Muscle of leg (tissue), 16 donors: Measurements from ENCODE around the gene TLCD5. TPM values are rescaled to one million over a fixed set of nuclear protein-coding genes. Genes with fewer than 3 reads are reported as not detected.

Experiments
- DNase-seq: peaks from one replicate; pipeline ENCODE4 v3.0.0; 2013
- H3K27ac ChIP-seq: one replicate; pipeline ENCODE4 v1.5.1; 2013; ENCODE audit warnings: mild to moderate bottlenecking, low read length, control low read depth
- H3K27me3 ChIP-seq: one replicate; pipeline ENCODE4 v1.6.1; 2013; ENCODE audit warnings: low read length; ENCODE audit not compliant: control insufficient read depth, insufficient read depth
- H3K36me3 ChIP-seq: one replicate; pipeline ENCODE4 v1.6.1; 2013; ENCODE audit warnings: low read length; ENCODE audit not compliant: control insufficient read depth, insufficient read depth
- H3K4me1 ChIP-seq: one replicate; pipeline ENCODE4 v1.6.1; 2013; ENCODE audit warnings: low read length; ENCODE audit not compliant: control insufficient read depth, insufficient read depth
- H3K4me3 ChIP-seq: one replicate; pipeline ENCODE4 v1.5.1; 2013; ENCODE audit warnings: low read length, control low read depth
- H3K9me3 ChIP-seq: replicated peaks from 2 replicates; pipeline ENCODE4 v1.6.1; 2013; ENCODE audit warnings: low read depth, low read length; ENCODE audit not compliant: control insufficient read depth
- WGBS: methylation state at CpG from one replicate; pipeline ENCODE4 v1.1.5; 2013; ENCODE audit warnings: missing lambda C conversion rate; ENCODE audit not compliant: insufficient coverage; 5-methylcytosine and 5-hydroxymethylcytosine counted together
- long read RNA-seq, 11 donors: transcript quantifications; one replicate each; lab custom pipeline, GENCODE V29; 2026
- polyA plus RNA-seq, 8 donors: library from polyadenylated mRNA; unstranded; fragments of 120-200 nt; gene quantifications; one replicate each; pipeline versions ENCODE4 v1.2.1 to v1.2.3, GENCODE V29; 2013; ENCODE audit warnings: inconsistent platforms in 1 of 8, low replicate concordance in 1 of 8; ENCODE audit not compliant: insufficient read length in 8 of 8, insufficient read depth in 1 of 8
- total RNA-seq: library from RNA; stranded (reverse); fragments of 120-200 nt; gene quantifications from one replicate; pipeline ENCODE4 v1.2.4, GENCODE V29; 2013

Gene TLCD5
- total RNA-seq: 6.6 TPM
- polyA plus RNA-seq: 1 to 10 TPM; 6.0 to 9.1 (median 8.1) TPM
- long read RNA-seq, donor 1: 0 reads
- long read RNA-seq, donor 2, partial matches to known transcripts: 0 of 1 reads
- long read RNA-seq, donor 2, other reads (novel, unspliced or antisense): 0 of 1 reads
- long read RNA-seq, donor 3, full-length matches to known transcripts: 2 of 12 reads
- long read RNA-seq, donor 3, partial matches to known transcripts: 10 of 12 reads
- long read RNA-seq, donor 3, other reads (novel, unspliced or antisense): 0 of 12 reads
- long read RNA-seq, donor 4, full-length matches to known transcripts: 2 of 2 reads
- long read RNA-seq, donor 4, partial matches to known transcripts: 0 of 2 reads
- long read RNA-seq, donor 4, other reads (novel, unspliced or antisense): 0 of 2 reads
- long read RNA-seq, donor 5, full-length matches to known transcripts: 7 of 12 reads
- long read RNA-seq, donor 5, partial matches to known transcripts: 0 of 12 reads
- long read RNA-seq, donor 5, other reads (novel, unspliced or antisense): 5 of 12 reads
- long read RNA-seq, donor 6, full-length matches to known transcripts: 11 of 11 reads
- long read RNA-seq, donor 6, partial matches to known transcripts: 0 of 11 reads
- long read RNA-seq, donor 6, other reads (novel, unspliced or antisense): 0 of 11 reads
- long read RNA-seq, donor 7, full-length matches to known transcripts: 2 of 2 reads
- long read RNA-seq, donor 7, partial matches to known transcripts: 0 of 2 reads
- long read RNA-seq, donor 7, other reads (novel, unspliced or antisense): 0 of 2 reads
- long read RNA-seq, donor 8, full-length matches to known transcripts: 2 of 2 reads
- long read RNA-seq, donor 8, partial matches to known transcripts: 0 of 2 reads
- long read RNA-seq, donor 8, other reads (novel, unspliced or antisense): 0 of 2 reads
- long read RNA-seq, donor 9, full-length matches to known transcripts: 2 of 2 reads
- long read RNA-seq, donor 9, partial matches to known transcripts: 0 of 2 reads
- long read RNA-seq, donor 9, other reads (novel, unspliced or antisense): 0 of 2 reads
- long read RNA-seq, donor 10, full-length matches to known transcripts: 2 of 2 reads
- long read RNA-seq, donor 10, partial matches to known transcripts: 0 of 2 reads
- long read RNA-seq, donor 10, other reads (novel, unspliced or antisense): 0 of 2 reads
- long read RNA-seq, donor 11, full-length matches to known transcripts: 3 of 3 reads
- long read RNA-seq, donor 11, partial matches to known transcripts: 0 of 3 reads
- long read RNA-seq, donor 11, other reads (novel, unspliced or antisense): 0 of 3 reads

GRCh38 chr11:120324932-120325810 lies at the start of gene TLCD5:
Gene TLCD5 (plus strand): TSS chr11:120325299. CDS start chr11:120327442, 2,143 bp downstream.
- WGBS: under 1% methylated on average over 79 of the region's 84 CpGs
- Histone ChIP-seq H3K36me3 (peaks cover 6% of the 10 kb centered on the region), H3K27ac (peak within 1 kb of the TSS; percentile 86), H3K4me1 (peaks cover 15% of the 10 kb centered on the region), H3K9me3 (no peaks in the 10 kb centered on the region), H3K27me3 (no peaks in the 10 kb centered on the region), H3K4me3 (peak within 1 kb of the TSS; percentile 57)
- peak; percentile 87 for DNase-seq

DNA sequence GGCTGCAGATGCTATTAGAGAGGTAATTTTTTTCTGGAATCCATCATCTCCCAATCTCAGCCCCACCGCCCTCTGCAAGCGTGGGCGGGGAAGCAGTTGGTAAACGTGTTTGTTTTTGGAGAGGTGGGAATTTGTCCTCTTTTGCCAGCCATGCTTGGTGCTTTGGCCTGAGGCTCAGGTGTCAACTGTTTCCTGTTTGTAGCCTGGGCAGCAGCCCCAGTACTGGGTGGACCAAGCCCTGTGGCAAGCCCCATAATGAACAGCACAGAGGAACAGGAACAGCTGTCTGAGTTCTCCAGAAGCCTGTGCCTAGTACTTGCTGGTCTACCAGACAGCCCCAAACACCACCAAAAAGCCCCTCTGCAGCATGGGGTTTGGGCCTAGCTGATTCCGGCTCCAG lies 45.6 kb upstream of the TLCD5 start:
- no peaks in the 10 kb centered on the region for H3K36me3 ChIP-seq
- WGBS: no CpG with 5 or more reads among the region's 5 CpGs
- H3K4me3 ChIP-seq: no peak overlapping the region
- peaks cover 4% of the 10 kb centered on the region for H3K27me3 ChIP-seq
- no peak overlapping the region for H3K27ac ChIP-seq
- no peaks in the 10 kb centered on the region for H3K4me1 ChIP-seq
- DNase-seq: no peak
- H3K9me3 ChIP-seq: no peaks in the 10 kb centered on the region

DNA sequence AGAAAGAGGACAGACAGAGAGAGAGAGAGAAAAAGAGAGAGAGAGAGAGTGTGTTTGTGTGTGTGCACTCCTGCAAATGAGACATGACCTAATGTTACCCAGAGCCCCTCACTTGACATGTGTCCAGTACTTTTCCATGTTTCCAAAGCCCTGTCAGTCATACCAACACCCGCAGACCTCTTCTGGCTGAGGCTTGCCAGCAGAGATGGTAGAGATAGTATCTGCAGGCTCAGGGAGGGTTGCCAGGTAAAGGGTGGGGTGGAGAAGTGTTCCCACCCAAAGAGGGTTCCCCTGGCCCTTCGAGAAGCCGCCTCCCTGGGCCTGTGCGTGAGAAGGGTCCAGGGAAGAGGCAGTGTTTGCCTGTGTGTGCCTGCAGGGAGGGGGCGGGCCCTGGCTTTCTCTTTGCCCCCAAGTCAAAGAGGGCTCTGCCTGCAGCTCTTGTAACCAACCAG lies 44.5 kb upstream of the TLCD5 start:
- WGBS: 53% methylated on average over 4 of the region's 5 CpGs
- no peak overlapping the region for H3K27ac ChIP-seq

DNA sequence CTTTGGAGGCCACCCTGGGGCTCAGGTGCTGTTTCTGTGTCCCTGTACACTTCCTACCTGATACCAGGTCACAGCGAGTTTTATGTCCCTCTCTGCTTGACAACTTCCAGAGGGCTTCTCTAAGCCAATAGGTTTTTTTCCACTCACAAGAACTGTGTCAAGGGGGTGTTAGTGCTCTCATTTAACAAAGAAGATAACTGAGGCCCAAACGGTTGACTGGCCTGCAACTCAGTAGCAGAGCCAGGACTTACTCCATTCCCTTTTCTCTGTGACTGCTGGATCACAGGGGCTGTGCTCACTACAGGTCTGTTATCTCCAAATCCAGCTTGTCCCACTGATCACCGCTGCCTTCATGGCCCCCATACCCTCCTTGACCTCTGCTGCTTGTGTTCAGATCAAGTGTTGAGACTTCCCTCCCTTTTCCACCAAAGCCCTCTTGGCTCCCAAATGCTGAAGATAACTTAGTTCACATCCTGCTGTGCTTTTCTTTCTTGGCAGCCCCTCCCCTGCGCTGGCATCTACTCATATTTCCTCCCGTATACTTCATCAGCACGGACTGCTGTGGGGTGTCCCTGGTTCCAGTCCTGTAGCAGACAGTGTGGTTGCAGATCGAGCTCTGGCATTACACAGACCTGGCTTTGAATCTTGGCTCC lies 43.8 kb upstream of the TLCD5 start:
- 29% methylated on average over 5 of the region's 7 CpGs for WGBS

More for the DNA sequence above, 44.5 kb upstream of the TLCD5 start:
- peak; percentile 11 for DNase-seq
- H3K4me1 ChIP-seq: no peaks in the 10 kb centered on the region
- peaks cover 2% of the 10 kb centered on the region for H3K27me3 ChIP-seq
- no peaks in the 10 kb centered on the region for H3K9me3 ChIP-seq
- H3K4me3 ChIP-seq: no peak overlapping the region
- no peaks in the 10 kb centered on the region for H3K36me3 ChIP-seq

DNA sequence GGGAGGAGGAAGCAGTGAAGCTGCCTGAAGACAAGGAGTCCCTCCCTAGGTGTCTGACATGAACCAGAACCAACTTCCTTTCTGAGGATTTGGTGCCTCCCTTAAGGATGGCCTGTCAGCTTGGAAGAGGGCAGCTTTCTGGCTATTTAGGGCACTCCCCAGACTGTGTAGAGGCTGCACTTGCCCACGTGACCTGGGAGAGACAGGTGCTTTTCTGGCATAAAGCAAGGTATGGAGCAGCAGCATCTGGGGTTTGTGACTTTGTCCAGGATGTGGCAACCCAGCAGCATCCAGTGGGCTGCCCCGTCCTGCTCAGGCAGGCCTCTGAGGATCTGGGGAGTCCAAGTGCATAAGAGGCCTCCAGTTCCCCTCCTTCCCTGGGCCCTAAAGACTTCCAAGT lies 42.0 kb upstream of the TLCD5 start:
- no peaks in the 10 kb centered on the region for H3K4me1 ChIP-seq
- WGBS: 57% methylated on average over 2 of the region's 2 CpGs
- no peak overlapping the region for H3K27ac ChIP-seq
- DNase-seq: no peak
- H3K9me3 ChIP-seq: no peaks in the 10 kb centered on the region
- no peak overlapping the region for H3K4me3 ChIP-seq
- H3K27me3 ChIP-seq: peaks cover 2% of the 10 kb centered on the region
- H3K36me3 ChIP-seq: no peaks in the 10 kb centered on the region

More for the DNA sequence above, 43.8 kb upstream of the TLCD5 start:
- H3K9me3 ChIP-seq: no peaks in the 10 kb centered on the region
- no peak overlapping the region for H3K4me3 ChIP-seq
- no peak overlapping the region for H3K27ac ChIP-seq
- no peaks in the 10 kb centered on the region for H3K36me3 ChIP-seq
- peaks cover 2% of the 10 kb centered on the region for H3K27me3 ChIP-seq
- peak; percentile 42 for DNase-seq
- no peaks in the 10 kb centered on the region for H3K4me1 ChIP-seq

GRCh38 chr11:120284272-120284671 lies 40.8 kb upstream of the TLCD5 start:
- H3K4me1 ChIP-seq: no peaks in the 10 kb centered on the region
- no peaks in the 10 kb centered on the region for H3K9me3 ChIP-seq
- no peaks in the 10 kb centered on the region for H3K36me3 ChIP-seq
- DNase-seq: no peak
- no peak overlapping the region for H3K27ac ChIP-seq
- peaks cover 2% of the 10 kb centered on the region for H3K27me3 ChIP-seq
- H3K4me3 ChIP-seq: no peak overlapping the region
- 81% methylated on average over 2 of the region's 6 CpGs for WGBS

- DNase-seq: peak; percentile 39
- 80% methylated on average over 1 of the region's 4 CpGs for WGBS
- H3K4me1 ChIP-seq: no peaks in the 10 kb centered on the region
- no peak overlapping the region for H3K4me3 ChIP-seq
- H3K36me3 ChIP-seq: no peaks in the 10 kb centered on the region
- no peak overlapping the region for H3K27ac ChIP-seq
- no peaks in the 10 kb centered on the region for H3K9me3 ChIP-seq
- peaks cover 2% of the 10 kb centered on the region for H3K27me3 ChIP-seq
These were observed 39.8 kb upstream of the TLCD5 start for GRCh38 chr11:120285256-120285655.

- Histone ChIP-seq H3K4me3 (no peak overlapping the region), H3K27me3 (peaks cover 9% of the 10 kb centered on the region), H3K27ac (no peak overlapping the region), H3K4me1 (no peaks in the 10 kb centered on the region), H3K9me3 (no peaks in the 10 kb centered on the region), H3K36me3 (no peaks in the 10 kb centered on the region)
- 100% methylated on average over 1 of the region's 2 CpGs for WGBS
- no peak for DNase-seq
These were observed 37.1 kb upstream of the TLCD5 start for GRCh38 chr11:120288021-120288420.
